Left cardiac atrium (tissue), 4 donors: Measurements from ENCODE around the gene AGXT. TPM values are rescaled to one million over a fixed set of nuclear protein-coding genes. Genes with fewer than 3 reads are reported as not detected.

ENCODE experiments used
- ATAC-seq, 2 donors: fragments of 200-7000 bp; cut with Tn5 transposase; one replicate each; pipeline ENCODE4 v1.9.1; 2020; ENCODE audit warnings: mild to moderate bottlenecking in 2 of 2, moderate library complexity in 2 of 2
- DNase-seq: peaks from one replicate; pipeline ENCODE4 v3.0.0-alpha.2; 2020
- intact Hi-C, 2 donors: fragments of 100-400 bp; cut with DNase I; formaldehyde crosslinking; loops; one replicate each; pipeline versions ENCODE4 v1.14.1 to v1.15.1; 2022 to 2023
- total RNA-seq, 2 donors: library from RNA; stranded (reverse); fragmentation: NEBNext Ultra II Directional; extraction: Animal tissue kit (Norgen Biotek cat#: 25700); gene quantifications; one replicate each; pipeline ENCODE4 v1.2.1, GENCODE V29; 2021
- donor health status: DM: no; HTN: yes; CAD: no.
- donor health status: DM: no; HTN: yes; CAD: no; lungs with severe emphysema.
- donor health status: DM: yes; HTN: yes; CAD: no.
- donor health status: Dilated cardiomyopathy.

The AGXT gene
- total RNA-seq, 2 donors from 2014 or later: 0.24 to 0.29 TPM

GRCh38 chr2:240858871-240859270, 9.8 kb upstream of the AGXT start:
- ATAC-seq: no peak
- intact Hi-C loops: loop anchor here in 1 of 2 donors (10.0 kb wide), 1 partner anchor 216 kb away; no protein-coding TSS in a partner anchor
- DNase-seq: no peak

GRCh38 chr2:240861547-240861946, 7.1 kb upstream of the AGXT start:
- no peak for DNase-seq
- intact Hi-C loops: no loop called here

DNA sequence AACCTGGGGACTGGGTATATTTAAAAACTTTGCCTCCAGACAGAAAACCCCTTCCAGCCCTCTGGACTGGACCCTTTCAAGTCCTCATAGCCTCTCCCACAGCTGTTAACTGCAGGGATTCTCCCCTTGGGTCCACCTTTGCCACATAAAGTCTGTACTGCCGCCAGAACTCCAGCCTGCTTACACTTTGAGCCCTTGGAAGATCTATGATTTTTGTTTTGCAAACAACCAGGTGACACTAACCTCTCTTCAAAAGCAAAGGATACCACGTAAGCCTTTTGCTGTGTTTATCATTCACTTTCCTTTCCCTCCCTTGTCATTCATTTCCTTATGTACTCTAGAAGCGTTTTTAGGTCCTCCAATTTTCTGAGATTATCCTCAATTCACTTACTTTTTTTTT, 4.1 kb upstream of the AGXT start:
- intact Hi-C loops: no loop called here
- ATAC-seq: no peak
- no peak for DNase-seq

More at GRCh38 chr2:240861547-240861946, 7.1 kb upstream of the AGXT start:
- ATAC-seq: no peak

- DNase-seq (no peak), ATAC-seq (no peak)
- intact Hi-C loops: no loop called here
Measured at GRCh38 chr2:240865391-240865790, 3.2 kb upstream of the AGXT start.

GRCh38 chr2:240869109-240869955, 708 bp downstream of the AGXT start:
- intact Hi-C loops: no loop called here

GRCh38 chr2:240869956-240870875, 1.6 kb downstream of the AGXT start:
- DNase-seq: no peak
- intact Hi-C loops: no loop called here
- no peak for ATAC-seq

More at GRCh38 chr2:240869109-240869955, 708 bp downstream of the AGXT start:
- ATAC-seq: no peak
- DNase-seq: no peak

- ATAC-seq (no peak), DNase-seq (no peak)
- intact Hi-C loops: no loop called here
Measured at GRCh38 chr2:240871071-240871958, 2.7 kb downstream of the AGXT start.

DNA sequence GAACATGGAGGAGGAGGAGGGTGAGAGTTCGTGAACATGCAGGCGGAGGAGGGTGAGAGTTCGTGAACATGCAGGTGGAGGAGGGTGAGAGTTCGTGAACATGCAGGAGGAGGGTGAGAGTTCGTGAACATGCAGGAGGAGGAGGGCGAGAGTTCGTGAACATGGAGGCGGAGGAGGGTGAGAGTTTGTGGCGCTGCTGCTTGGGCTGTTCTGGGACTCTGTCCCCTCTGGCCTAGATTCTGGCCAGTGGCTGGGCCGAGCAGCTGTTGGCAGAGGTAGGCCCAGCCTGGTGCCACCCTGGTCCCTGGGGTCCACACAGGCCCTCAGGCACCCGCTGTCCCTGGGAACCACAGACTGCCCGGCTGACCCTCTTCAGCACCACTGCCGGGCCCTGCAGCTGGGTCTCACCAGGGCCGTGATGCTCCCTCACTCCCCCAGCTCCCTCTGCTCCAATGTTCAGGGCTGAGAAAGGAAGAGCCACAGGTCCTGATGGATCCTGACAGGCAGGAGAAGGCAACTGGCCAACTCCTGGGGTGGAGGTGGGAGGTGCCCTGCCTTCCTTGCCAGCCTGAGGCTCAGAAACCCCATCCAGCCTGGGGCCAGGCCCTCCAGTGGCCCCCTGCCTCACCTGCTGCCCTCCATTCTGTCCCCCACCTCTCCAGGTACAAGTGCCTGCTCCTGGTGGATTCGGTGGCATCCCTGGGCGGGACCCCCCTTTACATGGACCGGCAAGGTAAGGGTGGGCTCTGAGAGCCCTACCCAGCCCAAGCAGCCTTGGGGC, 3.9 kb downstream of the AGXT start:
- ATAC-seq (peak in 1 of 2 donors; percentile 64), DNase-seq (no peak)
- intact Hi-C loops: no loop called here

GRCh38 chr2:240873098-240873788, 4.6 kb downstream of the AGXT start:
- ATAC-seq: no peak
- DNase-seq: no peak
- intact Hi-C loops: no loop called here

- intact Hi-C loops: no loop called here
- ATAC-seq (no peak), DNase-seq (no peak)
Measured at GRCh38 chr2:240873805-240874714, 5.4 kb downstream of the AGXT start.

DNA sequence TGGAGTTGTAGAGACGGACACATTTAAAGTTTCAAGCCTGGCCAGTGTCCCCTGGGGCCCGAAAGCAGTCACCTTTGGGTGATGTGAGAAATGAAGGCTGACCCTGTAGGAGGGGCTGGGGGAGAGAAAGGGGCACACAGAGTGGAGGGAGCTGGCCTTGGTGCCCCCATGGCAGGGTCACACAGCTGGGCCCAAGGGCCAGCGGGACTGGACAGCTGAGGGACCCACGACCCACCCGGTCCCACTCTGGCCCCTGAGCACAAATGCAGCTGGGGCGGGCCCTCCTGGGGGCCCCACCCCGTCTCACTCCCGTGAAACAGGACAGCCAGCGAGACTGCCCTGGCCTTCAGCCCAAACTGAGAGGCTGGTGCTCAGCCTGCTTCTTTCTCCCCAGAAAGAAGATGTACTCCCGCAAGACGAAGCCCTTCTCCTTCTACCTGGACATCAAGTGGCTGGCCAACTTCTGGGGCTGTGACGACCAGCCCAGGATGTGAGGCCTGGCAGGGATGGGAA, 6.1 kb downstream of the AGXT start:
- intact Hi-C loops: no loop called here
- DNase-seq (no peak), ATAC-seq (no peak)

GRCh38 chr2:240875228-240876034, 6.8 kb downstream of the AGXT start:
- ATAC-seq: no peak
- intact Hi-C loops: no loop called here
- DNase-seq: no peak

GRCh38 chr2:240876035-240876474, 7.4 kb downstream of the AGXT start:
- intact Hi-C loops: no loop called here
- ATAC-seq: no peak
- DNase-seq: no peak

DNA sequence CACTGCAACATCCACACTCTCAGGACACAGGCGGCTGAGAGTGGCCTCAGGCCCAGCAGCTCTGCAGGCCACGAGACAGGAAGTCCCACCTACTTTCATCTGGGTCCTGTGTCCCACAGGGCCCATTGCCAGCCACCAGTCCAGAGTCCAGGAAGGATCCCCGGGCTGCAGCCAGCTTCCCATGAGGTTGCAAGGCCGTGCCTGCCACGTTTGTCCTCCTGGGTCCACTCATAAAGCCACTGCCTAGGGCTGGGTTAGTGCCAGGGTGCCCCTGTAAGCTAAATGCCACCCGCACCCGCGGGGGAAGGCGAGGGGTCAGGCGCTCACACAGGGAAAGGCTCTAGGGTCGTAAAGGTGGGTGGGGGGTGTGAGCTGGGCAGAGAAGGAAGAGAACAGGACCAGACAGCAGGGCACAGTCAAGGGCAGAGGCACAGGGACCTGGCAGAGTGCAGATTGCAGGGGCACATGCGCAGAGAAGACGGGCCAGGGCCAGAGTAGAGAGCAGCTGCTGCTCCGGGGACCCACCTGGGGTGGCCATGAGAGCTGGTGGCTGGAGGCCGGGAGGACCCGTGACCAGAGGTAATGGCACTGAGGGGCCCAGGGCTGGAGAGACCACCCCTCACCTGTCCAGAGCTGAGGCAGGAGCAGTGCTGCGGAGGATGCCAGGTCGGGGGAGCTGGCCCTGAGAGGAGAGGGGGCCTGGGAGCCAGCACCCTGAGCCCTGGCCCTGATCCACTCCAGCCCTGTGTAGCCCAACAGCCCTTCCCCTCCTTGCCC, 8.0 kb downstream of the AGXT start:
- no peak for DNase-seq
- peak in 1 of 2 donors; percentile 66 for ATAC-seq
- intact Hi-C loops: no loop called here
